ENCODE data around the gene VANGL1.

Gene VANGL1

GRCh38 chr1:115744646-115745275 is 103.0 kb downstream of the VANGL1 start:
- DNase-seq (ENCODE audit: low read depth in 3 of 3) = no peak

GRCh38 chr1:115746021-115746690 is 104.4 kb downstream of the VANGL1 start:
- DNase-seq (ENCODE audit: low read depth in 3 of 3) = no peak

Data from stimulated activated CD4-positive, alpha-beta T cell treated with anti-CD3 and anti-CD28 coated beads, TNF-alpha, amount 100 ng/mL, for 4 hours (primary cell).